ENCODE measurements around the gene MCTP1.
"Not testable (repeated sequence)": the region's sequence is repeated elsewhere in the genome, so short reads cannot be mapped to it uniquely, and the experiment has no call there.

The MCTP1 gene

GRCh38 chr5:94870511-94871183 is 414.2 kb downstream of the MCTP1 start:
- no peak for DNase-seq (ENCODE audit: low read depth)

GRCh38 chr5:94869921-94870320 is 415.0 kb downstream of the MCTP1 start:
- DNase-seq (ENCODE audit: low read depth): no peak

- DNase-seq (ENCODE audit: low read depth): no peak
These were observed 420.9 kb downstream of the MCTP1 start for GRCh38 chr5:94863951-94864350.

- no peak for DNase-seq (ENCODE audit: low read depth)
These were observed 427.8 kb downstream of the MCTP1 start for GRCh38 chr5:94857111-94857510.

- no peak for DNase-seq (ENCODE audit: low read depth)
These were observed 428.6 kb downstream of the MCTP1 start for GRCh38 chr5:94856257-94856800.

GRCh38 chr5:94855543-94855942 is 429.4 kb downstream of the MCTP1 start:
- no peak for DNase-seq (ENCODE audit: low read depth)

- no peak for DNase-seq (ENCODE audit: low read depth)
These were observed 431.8 kb downstream of the MCTP1 start for GRCh38 chr5:94853120-94853519.

GRCh38 chr5:94850960-94851359 is 433.9 kb downstream of the MCTP1 start:
- DNase-seq (ENCODE audit: low read depth): no peak

GRCh38 chr5:94849821-94850736 is 434.8 kb downstream of the MCTP1 start:
- DNase-seq (ENCODE audit: low read depth): no peak

GRCh38 chr5:94849324-94849723 is 435.6 kb downstream of the MCTP1 start:
- no peak for DNase-seq (ENCODE audit: low read depth)

- no peak for DNase-seq (ENCODE audit: low read depth)
These were observed 437.2 kb downstream of the MCTP1 start for GRCh38 chr5:94847726-94848125.

- no peak for DNase-seq (ENCODE audit: low read depth)
These were observed 437.9 kb downstream of the MCTP1 start for GRCh38 chr5:94847019-94847418.

- DNase-seq (ENCODE audit: low read depth): not testable (repeated sequence)
These were observed 439.2 kb downstream of the MCTP1 start for GRCh38 chr5:94845696-94846095.

- DNase-seq (ENCODE audit: low read depth): no peak
These were observed 443.1 kb downstream of the MCTP1 start for GRCh38 chr5:94841598-94842322.

GRCh38 chr5:94833851-94834250 is 451.0 kb downstream of the MCTP1 start:
- no peak for DNase-seq (ENCODE audit: low read depth)

- DNase-seq (ENCODE audit: low read depth): no peak
These were observed 452.2 kb downstream of the MCTP1 start for GRCh38 chr5:94832685-94833084.

- DNase-seq (ENCODE audit: low read depth): no peak
These were observed 454.4 kb downstream of the MCTP1 start for GRCh38 chr5:94830520-94830919.

- not testable (repeated sequence) for DNase-seq (ENCODE audit: low read depth)
These were observed 456.7 kb downstream of the MCTP1 start for GRCh38 chr5:94828222-94828621.

- DNase-seq (ENCODE audit: low read depth): no peak
These were observed 464.4 kb downstream of the MCTP1 start for GRCh38 chr5:94820488-94820887.

- no peak for DNase-seq (ENCODE audit: low read depth)
These were observed 466.0 kb downstream of the MCTP1 start for GRCh38 chr5:94818904-94819303.

GRCh38 chr5:94815313-94816039 is 469.4 kb downstream of the MCTP1 start:
- DNase-seq (ENCODE audit: low read depth): no peak

- no peak for DNase-seq (ENCODE audit: low read depth)
These were observed 472.7 kb downstream of the MCTP1 start for GRCh38 chr5:94812232-94812631.

Data from activated T-helper 9 cell treated with anti-CD3 and anti-CD28 coated beads, Interleukin-2, amount 50 U/mL, for 16 hours (primary cell).